22Rv1 (cell line): ENCODE data around the gene RASGRP2.
A peak's percentile ranks its signal among the peaks of the same experiment; 100 is the strongest.

Source experiments
- CTCF ChIP-seq: fragments of 450-650 bp; IDR thresholded peaks from 2 replicates; pipeline ENCODE4 v1.5.1; 2017; ENCODE audit warnings: mild to moderate bottlenecking
- ZFX ChIP-seq: fragments of 450-650 bp; IDR thresholded peaks from 2 replicates; pipeline ENCODE4 v1.6.1; 2017; ENCODE audit warnings: antibody characterized with exemption, borderline replicate concordance

GRCh38 chr11:64765291-64765850 is 21.4 kb upstream of the RASGRP2 start:
- TF ChIP-seq CTCF (peak; percentile 46), ZFX (no peak)
